ENCODE measurements around the gene XCL2. TPM values are rescaled to one million over a fixed set of nuclear protein-coding genes. Genes with fewer than 3 reads are reported as not detected.
"Not testable (repeated sequence)": the region's sequence is repeated elsewhere in the genome, so short reads cannot be mapped to it uniquely, and the experiment has no call there.

Gene XCL2
- total and polyA plus RNA-seq, 2 experiments from 2014 or later: 0.35 TPM; not detected in 1

GRCh38 chr1:168545678-168546552 is 2.1 kb upstream of the XCL2 start:
- H3K27ac ChIP-seq; H3K4me3 ChIP-seq; H3K9me3 ChIP-seq (ENCODE audit: low read depth); H3K36me3 ChIP-seq; H3K27me3 ChIP-seq; H3K4me1 ChIP-seq (ENCODE audit: low read depth): not testable (repeated sequence)
- peak in 1 of 2 donors; percentile 67 for DNase-seq (ENCODE audit: low read depth in 1 of 2, low spot score in 1 of 2)
- TF ChIP-seq CTCF (IDR thresholded peaks at IDR 0.05; ENCODE audit: low read depth, low read length): peak; percentile 53

- not testable (repeated sequence) for H3K4me1 ChIP-seq (ENCODE audit: low read depth); H3K27me3 ChIP-seq; H3K36me3 ChIP-seq; H3K9me3 ChIP-seq (ENCODE audit: low read depth); DNase-seq (ENCODE audit: low read depth in 1 of 2, low spot score in 1 of 2); H3K4me3 ChIP-seq; H3K27ac ChIP-seq
These were observed 819 bp downstream of the XCL2 start for GRCh38 chr1:168542978-168543377.

- not testable (repeated sequence) for DNase-seq (ENCODE audit: low read depth in 1 of 2, low spot score in 1 of 2); H3K27ac ChIP-seq; H3K9me3 ChIP-seq (ENCODE audit: low read depth); H3K27me3 ChIP-seq; H3K36me3 ChIP-seq; H3K4me3 ChIP-seq; H3K4me1 ChIP-seq (ENCODE audit: low read depth)
These were observed 3.0 kb downstream of the XCL2 start for GRCh38 chr1:168540798-168541197.

GRCh38 chr1:168535536-168535935 is 8.3 kb downstream of the XCL2 start:
- peaks cover 12% of the 10 kb centered on the region for H3K4me1 ChIP-seq (ENCODE audit: low read depth)
- H3K27me3 ChIP-seq: no peaks in the 10 kb centered on the region
- no peak overlapping the region for H3K4me3 ChIP-seq
- H3K36me3 ChIP-seq: no peaks in the 10 kb centered on the region
- no peak for TF ChIP-seq CTCF (IDR thresholded peaks at IDR 0.05; ENCODE audit: low read depth, low read length)
- H3K27ac ChIP-seq: no peak overlapping the region
- no peaks in the 10 kb centered on the region for H3K9me3 ChIP-seq (ENCODE audit: low read depth)
- DNase-seq (ENCODE audit: low read depth in 1 of 2, low spot score in 1 of 2): no peak

- H3K4me1 ChIP-seq (ENCODE audit: low read depth): peaks cover 10% of the 10 kb centered on the region
- DNase-seq (ENCODE audit: low read depth in 1 of 2, low spot score in 1 of 2): no peak
These were observed 12.0 kb downstream of the XCL2 start for GRCh38 chr1:168531615-168532345.

GRCh38 chr1:168529518-168529917 is 14.3 kb downstream of the XCL2 start:
- Histone ChIP-seq H3K36me3 (no peaks in the 10 kb centered on the region), H3K4me3 (no peak overlapping the region), H3K27me3 (no peaks in the 10 kb centered on the region), H3K9me3 (ENCODE audit: low read depth) (no peaks in the 10 kb centered on the region), H3K4me1 (ENCODE audit: low read depth) (peaks cover under 1% of the 10 kb centered on the region), H3K27ac (no peak overlapping the region)
- DNase-seq (ENCODE audit: low read depth in 1 of 2, low spot score in 1 of 2): peak in 1 of 2 donors; percentile 22
- no peak for TF ChIP-seq CTCF (IDR thresholded peaks at IDR 0.05; ENCODE audit: low read depth, low read length)

More at GRCh38 chr1:168531615-168532345, 12.0 kb downstream of the XCL2 start:
- no peak overlapping the region for H3K27ac ChIP-seq
- no peaks in the 10 kb centered on the region for H3K9me3 ChIP-seq (ENCODE audit: low read depth)
- no peak for TF ChIP-seq CTCF (IDR thresholded peaks at IDR 0.05; ENCODE audit: low read depth, low read length)
- no peak overlapping the region for H3K4me3 ChIP-seq
- no peaks in the 10 kb centered on the region for H3K27me3 ChIP-seq
- H3K36me3 ChIP-seq: no peaks in the 10 kb centered on the region

Measured in cardiac muscle cell (in vitro differentiated cells and primary cell).